ENCODE results near the gene PLEKHG4B. TPM values are rescaled to one million over a fixed set of nuclear protein-coding genes. Genes with fewer than 3 reads are reported as not detected.

The PLEKHG4B gene
- total RNA-seq, 1 experiment from 2014 or later, result 44.3 TPM

GRCh38 chr5:89337-90286 lies 2.4 kb upstream of the PLEKHG4B start:
- H3K9ac ChIP-seq (ENCODE audit: extremely low read depth, insufficient read length, low read length), result no peak overlapping the region
- peaks cover 10% of the 10 kb centered on the region for H3K79me1 ChIP-seq (ENCODE audit: insufficient read depth, low read depth, low read length, poor library complexity, severe bottlenecking)
- no peaks in the 10 kb centered on the region for H4K20me1 ChIP-seq (ENCODE audit: control insufficient read depth, insufficient read depth, insufficient read length)
- no peak overlapping the region for H2BK5ac ChIP-seq (ENCODE audit: insufficient read length, low read length)
- peaks cover 46 to 52% of the 10 kb centered on the region in 2 experiments for H3K4me1 Mint-ChIP-seq
- WGBS (ENCODE audit: extremely low coverage, insufficient read length, low lambda C conversion rate), result no CpG with 5 or more reads among the region's 17 CpGs
- no peak overlapping the region for H3T11ph ChIP-seq (ENCODE audit: low read length)
- peaks cover 9% of the 10 kb centered on the region for H3K23me2 ChIP-seq (ENCODE audit: insufficient read length, low read depth, low read length, poor library complexity, severe bottlenecking)
- DNase-seq, result no peak
- no peaks in the 10 kb centered on the region for H3K27me3 ChIP-seq (ENCODE audit: insufficient read depth, low read length)
- H2AFZ ChIP-seq (ENCODE audit: low read length), result no peak overlapping the region
- no peak overlapping the region for H2AK5ac ChIP-seq (ENCODE audit: insufficient read length, low read length)
- H3K4ac ChIP-seq (ENCODE audit: low read depth, low read length), result no peak overlapping the region
- no peak overlapping the region for H3K4me3 Mint-ChIP-seq
- no peak overlapping the region for H3K56ac ChIP-seq (ENCODE audit: insufficient read length, low read depth, low read length)
- H2BK15ac ChIP-seq (ENCODE audit: low read depth, low read length), result no peak overlapping the region
- H4K91ac ChIP-seq (ENCODE audit: insufficient read length, low read depth, low read length), result no peak overlapping the region
- no peak overlapping the region for H3K23ac ChIP-seq (ENCODE audit: insufficient read length, low read depth, low read length)
- H4K8ac ChIP-seq (replicated peaks; ENCODE audit: insufficient read length, low read depth, low read length), result no peak overlapping the region
- peaks cover 7% of the 10 kb centered on the region; the same call in 1 of the 2 replicates for H3K4me1 ChIP-seq (ENCODE audit: insufficient read depth, low read length)
- no peaks in the 10 kb centered on the region; the same call in 1 of the 2 replicates for H3K27me3 Mint-ChIP-seq (ENCODE audit: low read depth)
- peaks cover 4% of the 10 kb centered on the region; the same call in 1 of the 2 replicates for H3K79me2 ChIP-seq (ENCODE audit: insufficient read depth, low read length)
- no peak overlapping the region for H2BK120ac ChIP-seq (ENCODE audit: low read depth, low read length, poor library complexity, severe bottlenecking)
- no peak overlapping the region; a peak in 1 of 7 replicates for H3K27ac Mint-ChIP-seq
- no peak overlapping the region for H4K5ac ChIP-seq (ENCODE audit: insufficient read length, low read depth, low read length)
- no peaks in the 10 kb centered on the region; a peak in 1 of 5 replicates for H3K9me3 Mint-ChIP-seq
- no peaks in the 10 kb centered on the region for H3K9me3 ChIP-seq (ENCODE audit: control insufficient read depth, low read depth, low read length)
- H3K4me2 ChIP-seq (ENCODE audit: insufficient read depth, insufficient read length, low read length), result no peak overlapping the region
- H3K27ac ChIP-seq (ENCODE audit: insufficient read length, low read depth, low read length), result no peak overlapping the region
- H2BK12ac ChIP-seq (ENCODE audit: insufficient read length, low read depth, low read length), result no peak overlapping the region
- no peak for TF ChIP-seq CTCF (conservative IDR thresholded peaks at IDR 0.05)
- no peak overlapping the region for H2BK20ac ChIP-seq (ENCODE audit: low read depth, low read length, poor library complexity, severe bottlenecking)
- H3K18ac ChIP-seq (ENCODE audit: insufficient read length, low read depth, low read length), result no peak overlapping the region
- H3K36me3 Mint-ChIP-seq (ENCODE audit: insufficient read depth in 1 of 3, low read depth in 3 of 3), result peaks cover under 1 to 10% (median 5%) of the 10 kb centered on the region in 3 experiments; a peak in 5 of 7 replicates
- no peak overlapping the region for H3K14ac ChIP-seq (ENCODE audit: insufficient read depth, low read length)

Measured in H9 (cell line).